Measurements from ENCODE around the gene CBLIF. TPM values are rescaled to one million over a fixed set of nuclear protein-coding genes. Genes with fewer than 3 reads are reported as not detected.

The CBLIF gene
- total RNA-seq, 2 donors from 2014 or later, result 0.31 TPM; not detected in 1

Other genes starting within 250 kb of the CBLIF start
- gene OSBP, start 229.7 kb downstream of the CBLIF start, total RNA-seq, result 10 to 100 TPM; 51.3 to 62.1 TPM
- 10 to 100 TPM; 33.9 to 38.1 TPM for gene PATL1, start 176.5 kb downstream of the CBLIF start, total RNA-seq
- not detected for gene OR10V1, start 131.7 kb downstream of the CBLIF start, total RNA-seq
- gene STX3, start 90.1 kb downstream of the CBLIF start, total RNA-seq, result 100 to 1,000 TPM in 1 of 2 donors, 10 to 100 TPM in 1; 83.8 to 133 TPM
- 10 to 100 TPM; 48.5 to 52.3 TPM for gene MRPL16, start 34.7 kb downstream of the CBLIF start, total RNA-seq
- not detected for gene TCN1, start 21.0 kb upstream of the CBLIF start, total RNA-seq
- gene OOSP3, start 33.3 kb upstream of the CBLIF start, total RNA-seq, result under 1 TPM in 1 of 2 donors, not detected in 1; 0.46 TPM
- under 1 TPM in 1 of 2 donors, not detected in 1; 0.37 TPM for gene OOSP1, start 92.9 kb upstream of the CBLIF start, total RNA-seq
- gene OOSP4A, start 118.5 kb upstream of the CBLIF start, total RNA-seq, result not detected
- gene OOSP4B, start 171.7 kb upstream of the CBLIF start, total RNA-seq, result not detected
- not detected for gene OOSP2, start 194.9 kb upstream of the CBLIF start, total RNA-seq
- gene MS4A3, start 211.2 kb upstream of the CBLIF start, total RNA-seq, result not detected
- gene MS4A2, start 243.2 kb upstream of the CBLIF start, total RNA-seq, result 1 to 10 TPM in 1 of 2 donors, under 1 TPM in 1; 0.55 to 2.9 TPM